ENCODE measurements around the gene PDE4D.
"Not testable (repeated sequence)": the region's sequence is repeated elsewhere in the genome, so short reads cannot be mapped to it uniquely, and the experiment has no call there.

Gene PDE4D

DNA sequence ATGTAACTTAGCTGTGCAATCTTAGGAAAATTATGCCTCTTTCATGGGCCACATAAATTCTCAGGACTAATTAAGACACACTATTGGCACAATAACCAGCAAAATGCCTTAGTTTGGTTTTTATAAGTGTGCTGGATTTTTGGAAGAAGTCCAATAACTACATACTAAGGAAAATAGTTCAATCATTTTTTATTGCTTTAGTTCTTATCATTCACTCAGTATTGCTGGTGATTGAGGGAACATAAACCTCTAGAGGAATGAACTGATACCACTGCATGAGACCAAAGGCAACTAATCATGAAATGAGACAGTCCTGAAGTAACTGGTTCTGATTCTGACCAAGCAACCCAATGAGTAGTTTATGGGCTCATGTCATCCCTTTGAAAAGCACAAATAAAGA lies 571.5 kb downstream of the PDE4D start:
- H3K27me3 ChIP-seq (ENCODE audit: control insufficient read depth, insufficient read depth, low read length): no peaks in the 10 kb centered on the region
- H3K9ac ChIP-seq (ENCODE audit: low read depth, low read length): no peak overlapping the region
- no peaks in the 10 kb centered on the region for H3K9me3 ChIP-seq (ENCODE audit: control insufficient read depth, insufficient read depth, low read length)
- peaks cover 8% of the 10 kb centered on the region for H3K4me1 ChIP-seq (ENCODE audit: control insufficient read depth, insufficient read depth, low read length)
- no peak overlapping the region for H3K4me3 ChIP-seq (ENCODE audit: low read depth, low read length)
- H3K36me3 ChIP-seq (ENCODE audit: control insufficient read depth, insufficient read depth, low read length): no peaks in the 10 kb centered on the region

- no peak overlapping the region for H3K9ac ChIP-seq (ENCODE audit: low read depth, low read length)
- no peaks in the 10 kb centered on the region for H3K9me3 ChIP-seq (ENCODE audit: control insufficient read depth, insufficient read depth, low read length)
- no peak overlapping the region for H3K4me3 ChIP-seq (ENCODE audit: low read depth, low read length)
- no peaks in the 10 kb centered on the region for H3K27me3 ChIP-seq (ENCODE audit: control insufficient read depth, insufficient read depth, low read length)
- H3K36me3 ChIP-seq (ENCODE audit: control insufficient read depth, insufficient read depth, low read length): no peaks in the 10 kb centered on the region
- peaks cover 9% of the 10 kb centered on the region for H3K4me1 ChIP-seq (ENCODE audit: control insufficient read depth, insufficient read depth, low read length)
Observed at GRCh38 chr5:59321642-59322041, 571.9 kb downstream of the PDE4D start.

DNA sequence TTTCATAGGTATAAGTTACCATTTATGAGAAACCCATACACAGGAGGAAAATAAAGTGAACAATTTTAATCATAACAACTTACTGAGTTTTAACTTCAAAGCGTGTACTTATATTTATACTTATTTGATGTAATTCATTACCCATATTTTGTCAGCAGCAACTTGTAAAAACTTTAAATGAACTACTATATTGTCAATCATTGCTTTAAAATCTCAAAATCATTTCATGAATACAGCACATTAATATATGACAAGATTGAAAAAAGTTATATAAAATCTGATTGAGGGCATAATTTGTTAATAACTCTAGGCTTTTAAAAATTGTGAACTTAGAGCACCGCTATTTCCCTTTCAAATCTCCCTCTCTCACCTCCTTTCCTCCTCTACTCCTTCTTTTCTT lies 573.1 kb downstream of the PDE4D start:
- peaks cover 9% of the 10 kb centered on the region for H3K4me1 ChIP-seq (ENCODE audit: control insufficient read depth, insufficient read depth, low read length)
- H3K4me3 ChIP-seq (ENCODE audit: low read depth, low read length): no peak overlapping the region
- no peaks in the 10 kb centered on the region for H3K36me3 ChIP-seq (ENCODE audit: control insufficient read depth, insufficient read depth, low read length)
- H3K27me3 ChIP-seq (ENCODE audit: control insufficient read depth, insufficient read depth, low read length): no peaks in the 10 kb centered on the region
- H3K9me3 ChIP-seq (ENCODE audit: control insufficient read depth, insufficient read depth, low read length): no peaks in the 10 kb centered on the region
- no peak overlapping the region for H3K9ac ChIP-seq (ENCODE audit: low read depth, low read length)

- Histone ChIP-seq H3K36me3 (ENCODE audit: control insufficient read depth, insufficient read depth, low read length) (no peaks in the 10 kb centered on the region), H3K9ac (ENCODE audit: low read depth, low read length) (no peak overlapping the region), H3K4me3 (ENCODE audit: low read depth, low read length) (no peak overlapping the region), H3K27me3 (ENCODE audit: control insufficient read depth, insufficient read depth, low read length) (no peaks in the 10 kb centered on the region), H3K9me3 (ENCODE audit: control insufficient read depth, insufficient read depth, low read length) (no peaks in the 10 kb centered on the region), H3K4me1 (ENCODE audit: control insufficient read depth, insufficient read depth, low read length) (peaks cover 9% of the 10 kb centered on the region)
Observed at GRCh38 chr5:59319250-59319649, 574.3 kb downstream of the PDE4D start.

DNA sequence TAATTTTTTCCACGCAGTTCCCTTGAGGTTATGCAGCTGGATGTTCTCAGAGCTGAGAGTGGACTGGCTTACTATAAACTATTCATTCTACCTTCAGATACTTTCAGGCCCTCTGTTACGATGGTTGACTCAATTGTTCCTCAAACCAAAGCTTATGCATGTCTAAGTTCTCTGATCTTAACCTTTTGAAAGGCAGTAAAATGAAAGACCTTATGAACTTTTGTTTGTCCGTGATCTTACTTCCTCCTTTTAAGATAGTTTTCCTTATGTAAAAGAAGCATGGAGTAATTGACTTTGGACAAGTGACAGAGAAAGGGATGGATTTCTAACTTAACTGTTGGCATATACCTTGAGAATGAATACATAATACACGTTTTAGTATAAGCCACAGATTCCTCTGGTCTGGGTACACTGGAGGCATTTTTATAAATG lies 575.7 kb downstream of the PDE4D start:
- Histone ChIP-seq H3K9me3 (ENCODE audit: control insufficient read depth, insufficient read depth, low read length) (no peaks in the 10 kb centered on the region), H3K4me1 (ENCODE audit: control insufficient read depth, insufficient read depth, low read length) (peaks cover 9% of the 10 kb centered on the region), H3K27me3 (ENCODE audit: control insufficient read depth, insufficient read depth, low read length) (no peaks in the 10 kb centered on the region), H3K4me3 (ENCODE audit: low read depth, low read length) (no peak overlapping the region), H3K9ac (ENCODE audit: low read depth, low read length) (no peak overlapping the region), H3K36me3 (ENCODE audit: control insufficient read depth, insufficient read depth, low read length) (no peaks in the 10 kb centered on the region)

- Histone ChIP-seq H3K36me3 (ENCODE audit: control insufficient read depth, insufficient read depth, low read length) (no peaks in the 10 kb centered on the region), H3K27me3 (ENCODE audit: control insufficient read depth, insufficient read depth, low read length) (no peaks in the 10 kb centered on the region), H3K4me1 (ENCODE audit: control insufficient read depth, insufficient read depth, low read length) (peaks cover 9% of the 10 kb centered on the region), H3K4me3 (ENCODE audit: low read depth, low read length) (no peak overlapping the region), H3K9me3 (ENCODE audit: control insufficient read depth, insufficient read depth, low read length) (no peaks in the 10 kb centered on the region), H3K9ac (ENCODE audit: low read depth, low read length) (no peak overlapping the region)
Observed at GRCh38 chr5:59317023-59317773, 576.3 kb downstream of the PDE4D start.

- H3K4me3 ChIP-seq (ENCODE audit: low read depth, low read length): no peak overlapping the region
- H3K9ac ChIP-seq (ENCODE audit: low read depth, low read length): no peak overlapping the region
- no peaks in the 10 kb centered on the region for H3K36me3 ChIP-seq (ENCODE audit: control insufficient read depth, insufficient read depth, low read length)
- peaks cover 2% of the 10 kb centered on the region for H3K4me1 ChIP-seq (ENCODE audit: control insufficient read depth, insufficient read depth, low read length)
- H3K27me3 ChIP-seq (ENCODE audit: control insufficient read depth, insufficient read depth, low read length): no peaks in the 10 kb centered on the region
- no peaks in the 10 kb centered on the region for H3K9me3 ChIP-seq (ENCODE audit: control insufficient read depth, insufficient read depth, low read length)
Observed at GRCh38 chr5:59312223-59312622, 581.3 kb downstream of the PDE4D start.

DNA sequence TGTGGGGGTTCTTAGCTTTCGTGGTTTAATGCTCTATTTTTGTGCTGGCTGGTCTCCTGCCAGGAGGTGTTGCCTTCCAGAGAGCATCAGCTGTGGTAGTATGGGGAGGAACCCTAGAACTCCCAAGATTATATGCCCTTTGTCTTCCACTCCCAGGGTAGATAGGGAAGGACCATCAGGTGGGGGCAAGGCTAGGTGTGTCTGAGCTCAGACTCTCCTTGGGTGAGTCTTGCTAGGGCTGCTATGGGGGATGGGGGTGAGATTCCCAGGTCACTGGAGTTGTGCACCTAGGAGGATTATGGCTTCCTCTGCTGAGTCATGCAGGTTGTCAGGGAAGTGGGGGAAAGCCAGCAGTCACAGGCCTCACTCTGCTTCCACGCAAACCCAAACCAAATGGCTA lies 584.8 kb downstream of the PDE4D start:
- H3K4me3 ChIP-seq (ENCODE audit: low read depth, low read length); H3K4me1 ChIP-seq (ENCODE audit: control insufficient read depth, insufficient read depth, low read length); H3K9me3 ChIP-seq (ENCODE audit: control insufficient read depth, insufficient read depth, low read length); H3K36me3 ChIP-seq (ENCODE audit: control insufficient read depth, insufficient read depth, low read length); H3K27me3 ChIP-seq (ENCODE audit: control insufficient read depth, insufficient read depth, low read length); H3K9ac ChIP-seq (ENCODE audit: low read depth, low read length): not testable (repeated sequence)

GRCh38 chr5:59303289-59303716 lies 590.2 kb downstream of the PDE4D start:
- not testable (repeated sequence) for H3K27me3 ChIP-seq (ENCODE audit: control insufficient read depth, insufficient read depth, low read length); H3K36me3 ChIP-seq (ENCODE audit: control insufficient read depth, insufficient read depth, low read length); H3K9ac ChIP-seq (ENCODE audit: low read depth, low read length); H3K4me1 ChIP-seq (ENCODE audit: control insufficient read depth, insufficient read depth, low read length); H3K4me3 ChIP-seq (ENCODE audit: low read depth, low read length); H3K9me3 ChIP-seq (ENCODE audit: control insufficient read depth, insufficient read depth, low read length)

DNA sequence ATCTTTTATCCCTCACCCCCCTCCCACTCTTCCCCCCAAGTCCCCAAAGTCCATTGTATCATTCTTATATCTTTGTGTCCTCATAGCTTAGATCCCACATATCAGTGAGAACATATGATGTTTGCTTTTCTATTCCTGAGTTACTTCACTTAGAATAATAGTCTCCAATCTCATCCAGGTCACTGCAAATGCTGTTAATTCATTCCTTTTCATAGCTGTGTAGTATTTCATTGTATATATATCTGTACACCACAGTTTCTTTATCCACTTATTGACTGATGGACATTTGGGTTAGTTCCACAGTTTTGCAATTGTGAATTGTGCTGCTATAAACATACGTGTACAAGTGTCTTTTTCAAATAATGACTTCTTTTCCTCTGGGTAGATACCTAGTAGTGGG lies 591.0 kb downstream of the PDE4D start:
- H3K4me3 ChIP-seq (ENCODE audit: low read depth, low read length); H3K9ac ChIP-seq (ENCODE audit: low read depth, low read length); H3K36me3 ChIP-seq (ENCODE audit: control insufficient read depth, insufficient read depth, low read length); H3K27me3 ChIP-seq (ENCODE audit: control insufficient read depth, insufficient read depth, low read length); H3K9me3 ChIP-seq (ENCODE audit: control insufficient read depth, insufficient read depth, low read length); H3K4me1 ChIP-seq (ENCODE audit: control insufficient read depth, insufficient read depth, low read length): not testable (repeated sequence)

GRCh38 chr5:59301727-59302126 lies 591.8 kb downstream of the PDE4D start:
- no peaks in the 10 kb centered on the region for H3K27me3 ChIP-seq (ENCODE audit: control insufficient read depth, insufficient read depth, low read length)
- H3K36me3 ChIP-seq (ENCODE audit: control insufficient read depth, insufficient read depth, low read length): no peaks in the 10 kb centered on the region
- H3K9ac ChIP-seq (ENCODE audit: low read depth, low read length): no peak overlapping the region
- H3K9me3 ChIP-seq (ENCODE audit: control insufficient read depth, insufficient read depth, low read length): no peaks in the 10 kb centered on the region
- H3K4me1 ChIP-seq (ENCODE audit: control insufficient read depth, insufficient read depth, low read length): no peaks in the 10 kb centered on the region
- no peak overlapping the region for H3K4me3 ChIP-seq (ENCODE audit: low read depth, low read length)

DNA sequence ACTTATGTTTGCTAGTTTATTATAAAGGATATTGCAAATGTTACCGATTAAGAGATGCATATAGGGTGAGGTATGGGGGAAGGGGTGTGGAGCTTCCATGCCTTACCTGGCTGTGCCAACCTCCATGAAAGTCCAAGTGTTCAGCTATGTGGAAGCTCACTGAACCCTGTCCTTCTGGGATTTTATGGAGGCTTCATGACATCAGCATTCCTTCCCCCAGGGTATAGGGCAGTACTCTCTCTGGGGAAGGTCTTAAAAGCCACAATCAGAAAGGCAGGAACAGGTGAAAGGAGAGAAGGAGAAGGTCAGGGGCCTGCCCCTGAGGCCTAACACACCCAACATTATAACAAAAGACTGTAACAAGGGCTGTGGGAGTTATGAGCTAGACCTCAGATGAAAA lies 592.6 kb downstream of the PDE4D start:
- no peaks in the 10 kb centered on the region for H3K9me3 ChIP-seq (ENCODE audit: control insufficient read depth, insufficient read depth, low read length)
- no peaks in the 10 kb centered on the region for H3K4me1 ChIP-seq (ENCODE audit: control insufficient read depth, insufficient read depth, low read length)
- no peak overlapping the region for H3K4me3 ChIP-seq (ENCODE audit: low read depth, low read length)
- no peaks in the 10 kb centered on the region for H3K36me3 ChIP-seq (ENCODE audit: control insufficient read depth, insufficient read depth, low read length)
- no peaks in the 10 kb centered on the region for H3K27me3 ChIP-seq (ENCODE audit: control insufficient read depth, insufficient read depth, low read length)
- no peak overlapping the region for H3K9ac ChIP-seq (ENCODE audit: low read depth, low read length)
